GM19193 (cell line): Measurements from ENCODE around the gene SIAH2.

Source experiments
- POLR2A ChIP-seq: IDR thresholded peaks from 4 replicates; pipeline ENCODE4 v1.6.1; 2011; ENCODE audit not compliant: insufficient read depth, insufficient read length; ENCODE audit errors: extremely low read depth

Gene SIAH2

GRCh38 chr3:150744041-150744918, 18.7 kb downstream of the SIAH2 start:
- TF ChIP-seq POLR2A: no peak

- TF ChIP-seq POLR2A: no peak
Measured at GRCh38 chr3:150743508-150743907, 19.5 kb downstream of the SIAH2 start.

GRCh38 chr3:150742679-150743078, 20.3 kb downstream of the SIAH2 start:
- TF ChIP-seq POLR2A: no peak

GRCh38 chr3:150742141-150742523, 20.8 kb downstream of the SIAH2 start:
- TF ChIP-seq POLR2A: no peak

- TF ChIP-seq POLR2A: no peak
Measured at GRCh38 chr3:150741497-150742140, 21.4 kb downstream of the SIAH2 start.

GRCh38 chr3:150740733-150741496, 22.1 kb downstream of the SIAH2 start:
- no peak for TF ChIP-seq POLR2A

- TF ChIP-seq POLR2A: no peak
Measured at GRCh38 chr3:150739877-150740645, 22.9 kb downstream of the SIAH2 start.

GRCh38 chr3:150739200-150739863, 23.6 kb downstream of the SIAH2 start:
- TF ChIP-seq POLR2A: no peak

GRCh38 chr3:150738688-150739087, 24.3 kb downstream of the SIAH2 start:
- TF ChIP-seq POLR2A: no peak

GRCh38 chr3:150737874-150738679, 24.9 kb downstream of the SIAH2 start:
- no peak for TF ChIP-seq POLR2A

GRCh38 chr3:150736903-150737832, 25.8 kb downstream of the SIAH2 start:
- no peak for TF ChIP-seq POLR2A

- no peak for TF ChIP-seq POLR2A
Measured at GRCh38 chr3:150736316-150736719, 26.7 kb downstream of the SIAH2 start.

GRCh38 chr3:150734795-150735119, 28.2 kb downstream of the SIAH2 start:
- TF ChIP-seq POLR2A: no peak
